ENCODE measurements around the gene MARCHF9.

MARCHF9 gene

DNA sequence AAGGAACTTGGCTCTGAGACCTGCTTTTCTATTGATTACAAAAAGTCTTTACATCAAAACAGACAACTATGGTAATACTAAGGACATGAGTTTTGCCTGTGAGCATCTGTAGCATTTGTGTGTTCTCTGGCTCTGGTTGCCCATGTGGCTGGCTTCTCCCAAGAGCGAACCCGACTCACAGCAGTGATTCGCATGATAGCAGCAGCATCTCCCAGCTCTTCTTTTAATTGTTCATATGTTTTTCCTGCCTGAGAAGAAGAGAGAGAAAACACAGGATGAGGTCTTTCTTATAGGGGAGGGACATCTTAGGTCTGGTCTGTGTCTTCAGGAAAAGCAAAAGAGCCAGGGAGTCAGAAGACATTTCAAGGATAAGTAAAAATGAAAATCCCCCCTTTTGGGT lies 46.1 kb downstream of the MARCHF9 start:
- DNase-seq (ENCODE audit: low spot score): no peak

DNA sequence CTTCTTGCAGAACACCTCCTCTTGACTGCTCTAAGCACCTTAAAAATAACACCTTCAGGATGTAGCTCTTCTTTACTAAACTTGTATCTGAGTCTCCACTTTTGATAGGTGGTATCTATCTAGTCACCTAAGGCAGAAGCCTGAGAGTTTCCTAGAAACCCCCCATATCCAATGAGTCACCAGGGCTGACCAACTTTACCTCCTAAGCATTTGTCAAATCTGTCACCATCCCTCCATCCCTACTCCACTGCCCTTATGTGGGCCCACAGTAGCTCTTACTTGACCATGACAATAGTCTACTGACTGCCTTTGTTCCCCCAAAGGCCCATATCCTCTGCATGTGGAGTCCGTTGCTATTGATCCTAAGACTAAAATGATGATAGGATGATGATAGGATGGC lies 47.7 kb downstream of the MARCHF9 start:
- DNase-seq (ENCODE audit: low spot score): no peak

DNA sequence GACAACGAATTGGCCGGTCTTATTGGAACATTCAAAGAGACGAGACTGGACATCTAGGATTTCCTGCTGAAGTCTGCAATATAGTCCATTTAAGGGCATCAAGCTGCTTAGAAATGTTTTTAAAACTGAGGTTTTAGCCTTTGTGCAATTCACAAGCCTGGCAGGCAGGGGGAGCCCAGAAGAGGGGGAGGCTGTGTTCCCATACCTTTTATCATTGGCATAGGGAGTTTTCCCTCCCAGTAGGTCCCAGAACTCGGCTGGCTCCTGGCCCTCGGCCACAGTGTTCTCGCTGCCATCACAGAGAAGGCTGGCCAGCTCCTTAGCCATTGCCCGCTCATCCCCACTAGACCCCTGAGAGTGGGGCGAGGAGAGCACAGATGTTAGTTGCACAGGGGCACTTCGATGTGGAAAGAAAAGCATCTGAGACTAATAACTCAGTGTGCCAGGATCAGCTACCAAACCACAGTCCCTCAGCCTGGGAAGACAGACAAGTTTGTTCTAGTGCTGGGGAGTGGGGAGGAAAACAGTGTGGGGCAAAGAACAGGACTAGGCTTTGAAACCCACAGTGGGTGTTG lies 48.5 kb downstream of the MARCHF9 start:
- DNase-seq (ENCODE audit: low spot score): no peak

DNA sequence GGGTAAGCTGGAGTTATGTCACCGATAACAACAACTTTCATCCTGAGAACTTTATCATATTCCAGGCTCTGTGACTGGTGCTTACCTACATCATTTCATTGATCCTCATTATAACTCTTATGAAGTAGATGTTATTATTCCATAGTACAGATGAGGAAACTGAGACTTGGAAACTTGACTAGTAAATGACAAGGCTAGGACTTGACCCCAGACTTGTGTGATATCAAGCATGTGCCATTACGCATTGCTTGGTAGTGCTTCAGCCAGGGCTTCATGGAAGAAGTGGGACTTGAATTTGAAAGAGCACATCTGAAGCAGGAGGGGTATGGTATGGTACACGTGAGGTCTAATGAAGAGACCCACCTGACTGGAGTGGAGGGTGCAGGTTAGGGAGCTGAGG lies 51.8 kb downstream of the MARCHF9 start:
- no peak for DNase-seq (ENCODE audit: low spot score)

DNA sequence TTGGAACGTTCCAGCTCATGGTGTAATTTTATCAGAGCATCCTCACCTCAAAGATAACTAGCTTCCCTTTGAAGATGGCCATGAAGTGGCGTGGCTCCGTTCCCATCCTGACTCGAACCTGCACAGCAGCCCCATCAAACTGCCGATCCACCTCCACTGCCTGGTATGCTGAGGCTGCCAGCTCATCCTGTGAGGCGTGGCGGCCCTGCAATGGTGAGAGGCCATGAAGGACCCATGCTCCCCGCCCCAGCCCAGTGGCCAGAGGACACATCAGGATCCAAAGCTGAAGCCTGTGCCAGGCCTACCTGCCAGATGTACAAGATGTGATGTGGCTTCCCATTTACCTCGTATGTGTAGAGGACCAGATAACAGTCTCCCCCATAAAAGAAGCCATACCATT lies 52.4 kb downstream of the MARCHF9 start:
- DNase-seq (ENCODE audit: low spot score): no peak

DNA sequence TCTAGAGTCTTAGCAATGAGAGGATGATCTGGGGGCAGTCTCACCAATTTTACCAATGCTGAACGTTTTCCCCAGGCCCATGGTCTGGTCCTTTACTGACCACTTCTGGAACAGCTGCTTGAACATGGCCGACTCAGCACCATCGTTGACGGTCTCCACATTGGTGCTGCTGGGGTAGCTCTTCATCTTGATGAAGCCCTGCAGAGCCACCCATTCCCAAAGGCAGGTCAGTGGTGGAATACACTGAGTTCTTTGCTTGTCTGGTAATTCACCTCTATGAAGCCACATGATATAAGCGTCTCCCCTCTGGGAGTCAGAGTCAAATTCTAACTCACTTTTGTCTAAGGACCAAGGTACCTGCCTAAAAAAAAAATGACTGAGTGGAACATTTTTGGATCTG lies 53.4 kb downstream of the MARCHF9 start:
- DNase-seq (ENCODE audit: low spot score): no peak

DNA sequence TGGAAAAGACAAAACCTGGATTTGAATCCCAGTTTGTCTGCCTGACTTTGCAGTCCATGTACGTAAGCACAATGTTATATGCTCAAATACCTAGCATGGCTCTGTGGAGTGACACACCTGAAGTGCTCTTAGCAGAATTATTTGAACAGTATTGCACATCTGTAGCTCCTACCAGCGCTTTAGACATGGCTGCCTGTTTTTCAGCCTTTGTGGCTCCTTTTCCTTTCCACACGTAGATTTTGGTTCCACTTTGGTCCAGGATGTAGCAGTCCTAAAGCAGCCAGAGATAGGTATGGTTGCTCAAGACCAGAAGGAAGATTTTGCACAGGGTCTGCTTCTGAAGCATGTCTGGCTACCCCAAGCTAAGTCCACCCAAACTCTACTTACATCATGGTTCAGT lies 54.5 kb downstream of the MARCHF9 start:
- no peak for DNase-seq (ENCODE audit: low spot score)

Measured in putamen (tissue), 1 donor.